Left ventricle myocardium inferior (tissue), 1 donor: Measurements from ENCODE around the gene FSIP1. TPM values are rescaled to one million over a fixed set of nuclear protein-coding genes. Genes with fewer than 3 reads are reported as not detected.
A peak's percentile ranks its signal among the peaks of the same experiment; 100 is the strongest.

Experiments
- DNase-seq: peaks from one replicate; pipeline ENCODE4 v3.0.0-alpha.2; 2020
- H3K27ac ChIP-seq: fragments of 200-600 bp; replicated peaks from 2 replicates; pipeline ENCODE4 v1.8.0; 2021
- H3K27me3 ChIP-seq: fragments of 200-600 bp; 2 replicates; pipeline ENCODE4 v1.8.0; 2021; ENCODE audit warnings: low read depth
- H3K36me3 ChIP-seq: fragments of 200-600 bp; 2 replicates; pipeline ENCODE4 v1.8.0; 2021
- H3K4me1 ChIP-seq: fragments of 200-600 bp; 2 replicates; pipeline ENCODE4 v1.8.0; 2021
- H3K4me3 ChIP-seq: fragments of 200-600 bp; 2 replicates; pipeline ENCODE4 v1.8.0; 2021; ENCODE audit warnings: mild to moderate bottlenecking, moderate library complexity
- H3K9me3 ChIP-seq: fragments of 200-600 bp; replicated peaks from 2 replicates; pipeline ENCODE4 v1.8.0; 2021
- CTCF ChIP-seq: fragments of 200-600 bp; IDR thresholded peaks from 2 replicates; pipeline ENCODE4 v1.8.0; 2021; ENCODE audit warnings: antibody characterized with exemption, mild to moderate bottlenecking, borderline replicate concordance
- intact Hi-C: fragments of 100-400 bp; cut with micrococcal nuclease; formaldehyde crosslinking; loops from one replicate; pipeline ENCODE4 v1.11.0; 2022
- total RNA-seq: library from RNA; stranded (reverse); fragmentation: NEBNext Ultra II Directional; extraction: Animal tissue kit (Norgen Biotek cat#: 25700); gene quantifications from one replicate; pipeline ENCODE4 v1.2.1, GENCODE V29; 2021
- donor health status: DM: no; HTN: yes; CAD: no; lungs with severe emphysema.

FSIP1 gene
- total RNA-seq, 1 donor from 2014 or later: 1.2 TPM

DNA sequence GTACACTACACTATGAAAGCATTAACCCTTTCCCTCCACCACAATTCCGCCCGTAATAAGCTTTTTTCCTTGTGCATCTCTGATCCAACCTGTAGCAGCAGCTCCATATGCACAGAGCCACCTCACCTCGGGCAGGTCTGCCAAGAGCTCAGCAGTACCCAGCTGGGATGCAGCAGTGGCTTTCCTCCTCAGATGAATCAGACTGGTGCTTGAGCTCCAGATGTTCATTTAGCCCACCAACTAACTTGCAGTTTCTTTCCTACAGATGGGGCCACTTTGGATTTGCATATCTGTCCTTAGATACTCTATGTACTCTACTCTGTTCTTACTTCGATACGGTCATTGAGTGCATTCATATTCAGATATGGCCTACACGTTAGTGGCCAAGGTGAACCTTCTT, 14.8 kb upstream of the FSIP1 start:
- no peak overlapping the region for H3K27ac ChIP-seq
- no peaks in the 10 kb centered on the region for H3K27me3 ChIP-seq
- DNase-seq: no peak
- no peak for TF ChIP-seq CTCF
- intact Hi-C loops: no loop called here
- H3K36me3 ChIP-seq: no peaks in the 10 kb centered on the region
- no peaks in the 10 kb centered on the region for H3K4me1 ChIP-seq
- no peak overlapping the region for H3K4me3 ChIP-seq
- no peaks in the 10 kb centered on the region for H3K9me3 ChIP-seq

GRCh38 chr15:39796601-39797000, 14.0 kb upstream of the FSIP1 start:
- Histone ChIP-seq H3K27ac (no peak overlapping the region), H3K4me3 (no peak overlapping the region), H3K36me3 (no peaks in the 10 kb centered on the region), H3K9me3 (no peaks in the 10 kb centered on the region), H3K4me1 (no peaks in the 10 kb centered on the region), H3K27me3 (no peaks in the 10 kb centered on the region)
- TF ChIP-seq CTCF: no peak
- no peak for DNase-seq
- intact Hi-C loops: no loop called here

GRCh38 chr15:39795486-39795885, 12.8 kb upstream of the FSIP1 start:
- Histone ChIP-seq H3K27ac (no peak overlapping the region), H3K9me3 (no peaks in the 10 kb centered on the region), H3K27me3 (no peaks in the 10 kb centered on the region), H3K36me3 (no peaks in the 10 kb centered on the region), H3K4me3 (no peak overlapping the region), H3K4me1 (no peaks in the 10 kb centered on the region)
- intact Hi-C loops: no loop called here
- no peak for TF ChIP-seq CTCF
- no peak for DNase-seq

DNA sequence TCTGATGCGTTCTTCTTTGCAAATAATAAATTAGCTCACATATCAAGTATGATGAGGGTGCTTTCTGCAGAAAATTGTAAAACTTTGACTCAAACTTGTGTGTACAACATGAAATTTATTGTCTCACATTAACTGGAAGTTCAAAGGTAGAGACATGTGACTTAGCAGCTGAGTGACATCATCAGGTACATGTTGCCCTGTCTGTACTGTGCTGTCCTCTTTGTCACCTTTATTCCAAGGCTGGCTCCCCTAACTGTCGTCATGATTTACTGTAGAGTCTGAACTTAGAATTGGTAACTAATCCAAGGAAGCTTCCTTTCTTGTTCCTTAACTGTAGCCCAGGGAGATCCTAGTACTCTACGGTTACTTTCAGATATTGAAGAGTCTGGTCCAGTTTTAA, 12.3 kb upstream of the FSIP1 start:
- no peak for TF ChIP-seq CTCF
- no peaks in the 10 kb centered on the region for H3K4me1 ChIP-seq
- no peaks in the 10 kb centered on the region for H3K36me3 ChIP-seq
- no peaks in the 10 kb centered on the region for H3K9me3 ChIP-seq
- H3K4me3 ChIP-seq: no peak overlapping the region
- intact Hi-C loops: no loop called here
- no peak for DNase-seq
- H3K27me3 ChIP-seq: no peaks in the 10 kb centered on the region
- H3K27ac ChIP-seq: no peak overlapping the region

DNA sequence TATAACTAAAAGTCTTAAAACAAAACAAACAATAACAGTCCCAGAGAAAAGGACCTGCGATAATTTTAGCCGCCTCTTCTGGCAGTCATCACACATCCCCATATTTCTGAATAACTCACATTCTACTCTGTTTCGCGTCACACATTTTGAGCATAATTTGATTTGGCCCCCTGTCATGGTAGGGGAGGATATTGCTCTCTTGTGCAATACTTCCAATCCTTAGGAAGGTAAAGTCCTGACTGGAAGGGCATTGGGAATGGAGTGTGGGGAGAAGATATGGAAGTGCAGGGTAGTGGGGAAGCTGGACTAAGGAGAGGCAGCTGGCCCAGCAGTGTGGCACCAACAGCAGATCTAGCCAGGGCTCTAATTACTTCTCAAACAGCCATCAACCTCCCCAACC, 11.3 kb upstream of the FSIP1 start:
- intact Hi-C loops: no loop called here
- Histone ChIP-seq H3K27ac (peak overlapping the region; percentile 62), H3K4me3 (no peak overlapping the region), H3K36me3 (no peaks in the 10 kb centered on the region), H3K27me3 (no peaks in the 10 kb centered on the region), H3K9me3 (no peaks in the 10 kb centered on the region), H3K4me1 (no peaks in the 10 kb centered on the region)
- TF ChIP-seq CTCF: no peak
- DNase-seq: no peak

- Histone ChIP-seq H3K36me3 (no peaks in the 10 kb centered on the region), H3K27ac (peak overlapping the region; percentile 62), H3K9me3 (no peaks in the 10 kb centered on the region), H3K4me1 (no peaks in the 10 kb centered on the region), H3K27me3 (no peaks in the 10 kb centered on the region), H3K4me3 (no peak overlapping the region)
- intact Hi-C loops: no loop called here
- no peak for DNase-seq
- TF ChIP-seq CTCF: no peak
Measured at GRCh38 chr15:39792844-39793335, 10.2 kb upstream of the FSIP1 start.
